ENCODE measurements around the gene RIMKLB. TPM values are rescaled to one million over a fixed set of nuclear protein-coding genes. Genes with fewer than 3 reads are reported as not detected.

Gene RIMKLB
- total and polyA plus RNA-seq, 10 of the 15 experiments (the other 5 are each of a cell fraction or from before 2014, with no cell fraction given), result 0.15 to 0.83 (median 0.46) TPM

DNA sequence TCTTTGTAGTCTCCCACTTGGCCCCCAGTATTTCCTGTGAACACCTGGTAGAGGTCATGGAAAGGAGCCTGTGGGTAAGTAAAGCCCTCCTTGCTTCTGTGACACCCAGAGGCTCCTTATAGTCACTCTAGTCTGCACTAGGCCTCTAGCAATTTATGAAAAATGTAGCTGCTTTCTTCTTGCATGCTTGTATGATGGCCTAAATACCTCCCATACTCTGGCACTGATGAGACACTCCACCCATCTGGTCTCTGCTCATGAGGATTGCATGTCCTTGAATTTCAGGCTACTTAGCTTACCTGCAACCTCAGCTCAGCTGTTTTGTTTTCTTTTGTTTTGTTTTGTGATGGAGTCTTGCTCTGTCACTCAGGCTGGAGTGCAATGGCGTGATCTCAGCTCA is 120.1 kb downstream of the RIMKLB start:
- ChIA-PET SMC1A (ENCODE audit: uncharacterized antibody, unreplicated experiment) (no interaction called here), POLR2A (no interaction called here), CTCF (no interaction called here), RAD21 (ENCODE audit: unreplicated experiment) (no interaction called here)
- in situ Hi-C loops (cut with MboI), result no loop called here
- H3K27me3 ChIP-seq (replicated peaks in 1 of 2; ENCODE audit: control insufficient read depth in 2 of 2, insufficient read depth in 2 of 2, low read length in 1 of 2), result 0 out of 4 replicates have a peak, but pooled peaks cover 0 to 1% of the 10 kb centered on the region in 2 experiments
- H3K9me3 ChIP-seq (replicated peaks; ENCODE audit: control insufficient read depth, insufficient read depth, low read length), result no peaks in the 10 kb centered on the region
- intact Hi-C loops (cut with micrococcal nuclease; ENCODE audit: unreplicated experiment), result no loop called here
- ATAC-seq (no peak), DNase-seq (ENCODE audit: low read depth, low spot score) (no peak), FAIRE-seq (no peak)
- H4K20me1 ChIP-seq (ENCODE audit: control insufficient read depth, insufficient read depth), result no peaks in the 10 kb centered on the region
- no peaks in the 10 kb centered on the region for H3K36me3 ChIP-seq (ENCODE audit: control insufficient read depth in 2 of 2, insufficient read depth in 2 of 2, low read length in 1 of 2)
- no peaks in the 10 kb centered on the region for H3K79me2 ChIP-seq (ENCODE audit: control insufficient read depth, insufficient read depth, low read length)
- TF ChIP-seq RAD51 (IDR thresholded peaks at IDR 0.05), result no peak
- no peak for TF ChIP-seq PAX8 (IDR thresholded peaks at IDR 0.05)
- TF ChIP-seq CBX5 (IDR thresholded peaks at IDR 0.05; ENCODE audit: low read depth), result no peak
- TF ChIP-seq SMARCA5 (IDR thresholded peaks at IDR 0.05), result no peak
- no peak for TF ChIP-seq RCOR1 (conservative IDR thresholded peaks at IDR 0.05; ENCODE audit: low read depth, low read length)
- no peak for TF ChIP-seq SUPT20H (IDR thresholded peaks at IDR 0.05; ENCODE audit: borderline replicate concordance, control insufficient read depth, low read depth, low read length)
- TF ChIP-seq MYB (IDR thresholded peaks at IDR 0.05; ENCODE audit: borderline replicate concordance, low read depth, low read length), result no peak
- TF ChIP-seq MTA3 (IDR thresholded peaks at IDR 0.05; ENCODE audit: borderline replicate concordance, low read length), result no peak
- TF ChIP-seq EGR1 (IDR thresholded peaks at IDR 0.05; ENCODE audit: borderline replicate concordance in 1 of 2, low read depth in 2 of 2, low read length in 2 of 2), result no peak
- TF ChIP-seq ZNF217 (IDR thresholded peaks at IDR 0.05), result no peak
- TF ChIP-seq RAD21 (IDR thresholded peaks at IDR 0.05; ENCODE audit: insufficient read depth, low read depth, low read length), result no peak
- no peak for TF ChIP-seq FOXM1 (IDR thresholded peaks at IDR 0.05; ENCODE audit: low read depth, low read length)
- TF ChIP-seq, protein P1, sequence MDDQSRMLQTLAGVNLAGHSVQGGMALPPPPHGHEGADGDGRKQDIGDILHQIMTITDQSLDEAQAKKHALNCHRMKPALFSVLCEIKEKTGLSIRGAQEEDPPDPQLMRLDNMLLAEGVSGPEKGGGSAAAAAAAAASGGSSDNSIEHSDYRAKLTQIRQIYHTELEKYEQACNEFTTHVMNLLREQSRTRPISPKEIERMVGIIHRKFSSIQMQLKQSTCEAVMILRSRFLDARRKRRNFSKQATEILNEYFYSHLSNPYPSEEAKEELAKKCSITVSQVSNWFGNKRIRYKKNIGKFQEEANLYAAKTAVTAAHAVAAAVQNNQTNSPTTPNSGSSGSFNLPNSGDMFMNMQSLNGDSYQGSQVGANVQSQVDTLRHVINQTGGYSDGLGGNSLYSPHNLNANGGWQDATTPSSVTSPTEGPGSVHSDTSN (IDR thresholded peaks at IDR 0.05; ENCODE audit: insufficient replicate concordance, low read depth, low read length), result no peak
- no peak for TF ChIP-seq SREBF2 (IDR thresholded peaks at IDR 0.05; ENCODE audit: low read length)
- TF ChIP-seq POLR2AphosphoS5 (IDR thresholded peaks at IDR 0.05; ENCODE audit: low read length), result no peak
- no peak for TF ChIP-seq RBBP5 (conservative IDR thresholded peaks at IDR 0.05)
- H3K9ac ChIP-seq (ENCODE audit: control insufficient read depth, insufficient read depth, low read length), result no peak overlapping the region
- 31% methylated on average over 1 of the region's 1 CpG for WGBS (ENCODE audit: insufficient coverage, insufficient replicate concordance, low lambda C conversion rate, missing lambda C conversion rate)
- no peaks in the 10 kb centered on the region for H3K4me1 ChIP-seq (ENCODE audit: control insufficient read depth, insufficient read depth, low read length)
- no TSS peak for BruUV-seq (replicated peaks)
- H3K4me2 ChIP-seq (ENCODE audit: control insufficient read depth, insufficient read depth), result no peak overlapping the region
- H3K27ac ChIP-seq (ENCODE audit: control insufficient read depth, insufficient read depth), result no peak overlapping the region
- H2AFZ ChIP-seq (ENCODE audit: control insufficient read depth, low read depth, low read length), result no peak overlapping the region
- H3K4me3 ChIP-seq, result no peak overlapping the region
